Measurements from ENCODE around the gene MZF1.

MZF1 gene

GRCh38 chr19:58556622-58557220, 16.4 kb downstream of the MZF1 start:
- DNase-seq (ENCODE audit: low read depth in 1 of 2, low spot score in 1 of 2) = no peak

GRCh38 chr19:58555920-58556621, 17.1 kb downstream of the MZF1 start:
- DNase-seq (ENCODE audit: low read depth in 1 of 2, low spot score in 1 of 2) = no peak

GRCh38 chr19:58555369-58555885, 17.7 kb downstream of the MZF1 start:
- no peak for DNase-seq (ENCODE audit: low read depth in 1 of 2, low spot score in 1 of 2)

GRCh38 chr19:58554494-58555368, 18.4 kb downstream of the MZF1 start, which contains the start of gene CHMP2A:
Gene CHMP2A (minus strand): TSS chr19:58555105. CDS start chr19:58554212, 893 bp downstream.
- peak; percentile 96 to 98 for DNase-seq (ENCODE audit: low read depth in 1 of 2, low spot score in 1 of 2)

- DNase-seq (ENCODE audit: low read depth in 1 of 2, low spot score in 1 of 2) = no peak
Observed at GRCh38 chr19:58553799-58554493, 19.2 kb downstream of the MZF1 start.

- DNase-seq (ENCODE audit: low read depth in 1 of 2, low spot score in 1 of 2) = no peak
Observed at GRCh38 chr19:58552655-58553054, 20.5 kb downstream of the MZF1 start.

- DNase-seq (ENCODE audit: low read depth in 1 of 2, low spot score in 1 of 2) = no peak
Observed at GRCh38 chr19:58551577-58552471, 21.3 kb downstream of the MZF1 start.

- no peak for DNase-seq (ENCODE audit: low read depth in 1 of 2, low spot score in 1 of 2)
Observed at GRCh38 chr19:58551123-58551497, 22.0 kb downstream of the MZF1 start.

GRCh38 chr19:58550362-58551122, 22.6 kb downstream of the MZF1 start:
- DNase-seq (ENCODE audit: low read depth in 1 of 2, low spot score in 1 of 2) = no peak

- DNase-seq (ENCODE audit: low read depth in 1 of 2, low spot score in 1 of 2) = no peak
Observed at GRCh38 chr19:58549664-58550361, 23.3 kb downstream of the MZF1 start.

GRCh38 chr19:58548859-58549663, 24.1 kb downstream of the MZF1 start:
- no peak for DNase-seq (ENCODE audit: low read depth in 1 of 2, low spot score in 1 of 2)

- no peak for DNase-seq (ENCODE audit: low read depth in 1 of 2, low spot score in 1 of 2)
Observed at GRCh38 chr19:58547323-58548312, 25.5 kb downstream of the MZF1 start.

- no peak for DNase-seq (ENCODE audit: low read depth in 1 of 2, low spot score in 1 of 2)
Observed at GRCh38 chr19:58546019-58546530, 27.1 kb downstream of the MZF1 start.

- no peak for DNase-seq (ENCODE audit: low read depth in 1 of 2, low spot score in 1 of 2)
Observed at GRCh38 chr19:58545286-58546018, 27.7 kb downstream of the MZF1 start.

GRCh38 chr19:58544591-58545285, 28.4 kb downstream of the MZF1 start:
- peak in 1 of 2 donors; percentile 52 for DNase-seq (ENCODE audit: low read depth in 1 of 2, low spot score in 1 of 2)
